Keratinocyte (primary cell): Measurements from ENCODE around the gene ZBTB45. TPM values are rescaled to one million over a fixed set of nuclear protein-coding genes. Genes with fewer than 3 reads are reported as not detected.
A peak's percentile ranks its signal among the peaks of the same experiment; 100 is the strongest.

Experiments used
- DNase-seq: peaks from one replicate; pipeline ENCODE4 v3.0.0-alpha.2; 2011; ENCODE audit warnings: low read depth, missing footprints, low spot score
- FAIRE-seq: peaks from 2 replicates; lab custom pipeline; 2011; peaks lifted over from hg19 to GRCh38; lab: Jason Lieb, UNC
- H2AFZ ChIP-seq: 2 replicates; pipeline ENCODE4 v1.6.0; 2012; ENCODE audit warnings: low read length, control low read depth, inconsistent platforms; ENCODE audit not compliant: control insufficient read depth
- H3K27ac ChIP-seq: 2 replicates; pipeline ENCODE4 v1.5.1; 2011; ENCODE audit warnings: low read length; ENCODE audit not compliant: control insufficient read depth, insufficient read depth
- H3K27me3 ChIP-seq: 3 replicates; pipeline ENCODE4 v1.6.0; 2011; ENCODE audit warnings: low read length; ENCODE audit not compliant: control insufficient read depth, insufficient read depth; ENCODE audit errors: extremely low read depth
- H3K36me3 ChIP-seq, 2 experiments: 2 replicates in 1 of 2; 3 replicates in 1 of 2; pipeline ENCODE4 v1.5.1; 2011; ENCODE audit warnings: low read length in 2 of 2, mild to moderate bottlenecking in 1 of 2; ENCODE audit not compliant: control insufficient read depth in 2 of 2, insufficient read depth in 2 of 2; ENCODE audit errors: extremely low read depth in 1 of 2
- H3K4me1 ChIP-seq: 3 replicates; pipeline ENCODE4 v1.5.1; 2011; ENCODE audit warnings: low read length; ENCODE audit not compliant: control insufficient read depth, insufficient read depth; ENCODE audit errors: extremely low read depth
- H3K4me2 ChIP-seq: 3 replicates; pipeline ENCODE4 v1.6.0; 2011; ENCODE audit warnings: low read depth, low read length; ENCODE audit not compliant: control insufficient read depth, insufficient read depth; ENCODE audit errors: extremely low read depth
- H3K4me3 ChIP-seq, 3 experiments: fragments of 200-600 bp in 1 of 3; sonication (generic) in 1 of 3; 2 replicates in 2 of 3; 3 replicates in 1 of 3; pipeline ENCODE4 v1.5.1; 2011 to 2016; ENCODE audit warnings: low read length in 3 of 3, mild to moderate bottlenecking in 3 of 3, control low read depth in 2 of 3, inconsistent platforms in 1 of 3, low read depth in 1 of 3, mixed read lengths in 1 of 3, mixed run types in 1 of 3, moderate library complexity in 1 of 3; ENCODE audit not compliant: control insufficient read depth in 2 of 3, insufficient read depth in 2 of 3; ENCODE audit errors: extremely low read depth in 1 of 3
- H3K79me2 ChIP-seq: 2 replicates; pipeline ENCODE4 v1.6.0; 2012; ENCODE audit warnings: low read length; ENCODE audit not compliant: control insufficient read depth, insufficient read depth
- H3K9ac ChIP-seq: 3 replicates; pipeline ENCODE4 v1.6.0; 2011; ENCODE audit warnings: low read length; ENCODE audit not compliant: control insufficient read depth, insufficient read depth; ENCODE audit errors: extremely low read depth
- H3K9me1 ChIP-seq: 3 replicates; pipeline ENCODE4 v1.6.0; 2011; ENCODE audit warnings: low read length; ENCODE audit not compliant: control insufficient read depth, insufficient read depth; ENCODE audit errors: extremely low read depth
- H3K9me3 ChIP-seq: 2 replicates; pipeline ENCODE4 v1.5.1; 2012; ENCODE audit warnings: low read depth, low read length; ENCODE audit not compliant: control insufficient read depth
- H4K20me1 ChIP-seq: 3 replicates; pipeline ENCODE4 v1.6.0; 2011; ENCODE audit warnings: low read length; ENCODE audit not compliant: control insufficient read depth, insufficient read depth; ENCODE audit errors: extremely low read depth
- CTCF ChIP-seq, 3 experiments: IDR thresholded peaks in 1 of 3; conservative IDR thresholded peaks in 1 of 3; optimal IDR thresholded peaks in 1 of 3; 2 replicates in 2 of 3; 3 replicates in 1 of 3; pipeline versions ENCODE3 to v1.5.1; 2011; ENCODE audit warnings: low read length in 3 of 3, mild to moderate bottlenecking in 3 of 3, moderate library complexity in 2 of 3, control low read depth in 1 of 3, inconsistent platforms in 1 of 3; ENCODE audit not compliant: insufficient read depth in 2 of 3; ENCODE audit errors: extremely low read depth in 1 of 3
- EZH2 ChIP-seq: IDR thresholded peaks from one replicate; pipeline ENCODE4 v1.6.1; 2012; ENCODE audit warnings: inconsistent platforms, mild to moderate bottlenecking, low read length, moderate library complexity
- dilution Hi-C: fragments of 300-500 bp; cut with MboI; formaldehyde crosslinking; loops from one replicate; pipeline ENCODE4 v1.7.0; 2020; ENCODE audit warnings: low sequenced_read_pairs; ENCODE audit not compliant: extremely low pct_ligation_motif_present
- polyA plus RNA-seq, 5 experiments: library from polyadenylated mRNA; depleted of rRNA in 3 of 5; stranded (reverse) in 3 of 5; stranded (forward) in 1 of 5; unstranded in 1 of 5; fragments of >200 nt; gene quantifications; 1 replicate in 1 of 5; 2 replicates in 3 of 5; 3 replicates in 1 of 5; pipeline versions ENCODE4 v1.2.1 to v1.2.3, GENCODE V29; 2011 to 2012; ENCODE audit warnings: missing spikeins in 2 of 5, low read depth in 1 of 5, low replicate concordance in 1 of 5

Gene ZBTB45
- polyA plus RNA-seq, 1 donor (not counting 4 experiments of a cell fraction or from before 2014, with no cell fraction given): 3.1 TPM

GRCh38 chr19:58513694-58514563, 5.7 kb downstream of the ZBTB45 start:
- peaks cover 16% of the 10 kb centered on the region for H3K4me1 ChIP-seq
- H4K20me1 ChIP-seq: no peaks in the 10 kb centered on the region
- FAIRE-seq (peak; percentile 53), DNase-seq (peak; percentile 82)
- peaks cover 44% of the 10 kb centered on the region for H3K79me2 ChIP-seq
- H3K9me1 ChIP-seq: no peaks in the 10 kb centered on the region
- H3K4me3 ChIP-seq: peak overlapping the region; percentile 45 to 78 (median 68)
- TF ChIP-seq EZH2: no peak
- peak; percentile 79 to 97 (median 89) for TF ChIP-seq CTCF (optimal IDR thresholded peaks at IDR 0.05 in 1 of 3, IDR thresholded peaks at IDR 0.05 in 1 of 3, conservative IDR thresholded peaks at IDR 0.05 in 1 of 3; ENCODE audit: extremely low read depth in 1 of 3, insufficient read depth in 2 of 3, low read length in 3 of 3)
- H3K36me3 ChIP-seq: peaks cover 5 to 12% of the 10 kb centered on the region in 2 experiments
- peak overlapping the region; percentile 74 for H3K9ac ChIP-seq
- H3K9me3 ChIP-seq: no peaks in the 10 kb centered on the region
- H3K4me2 ChIP-seq: peak overlapping the region; percentile 91
- dilution Hi-C loops: no loop called here
- no peaks in the 10 kb centered on the region for H3K27me3 ChIP-seq
- peak overlapping the region; percentile 82 for H2AFZ ChIP-seq
- H3K27ac ChIP-seq: peak overlapping the region; percentile 43

- no peaks in the 10 kb centered on the region for H3K9me3 ChIP-seq
- H4K20me1 ChIP-seq: no peaks in the 10 kb centered on the region
- peaks cover 10% of the 10 kb centered on the region for H3K4me1 ChIP-seq
- H3K4me3 ChIP-seq: no peak overlapping the region
- H3K36me3 ChIP-seq: peaks cover 5 to 12% of the 10 kb centered on the region in 2 experiments
- no peak overlapping the region for H2AFZ ChIP-seq
- no peak overlapping the region for H3K9ac ChIP-seq
- DNase-seq (no peak), FAIRE-seq (no peak)
- H3K27me3 ChIP-seq: no peaks in the 10 kb centered on the region
- peak overlapping the region; percentile 66 for H3K4me2 ChIP-seq
- dilution Hi-C loops: no loop called here
- TF ChIP-seq EZH2 (no peak), CTCF (optimal IDR thresholded peaks at IDR 0.05 in 1 of 3, IDR thresholded peaks at IDR 0.05 in 1 of 3, conservative IDR thresholded peaks at IDR 0.05 in 1 of 3; ENCODE audit: extremely low read depth in 1 of 3, insufficient read depth in 2 of 3, low read length in 3 of 3) (no peak)
- no peaks in the 10 kb centered on the region for H3K9me1 ChIP-seq
- peaks cover 38% of the 10 kb centered on the region for H3K79me2 ChIP-seq
- peak overlapping the region; percentile 43 for H3K27ac ChIP-seq
Measured at GRCh38 chr19:58513213-58513693, 6.4 kb downstream of the ZBTB45 start.
